Dedifferentiated amniotic fluid mesenchymal stem cell (primary cell): ENCODE data around the gene TJP2.
A peak's percentile ranks its signal among the peaks of the same experiment; 100 is the strongest.

ENCODE experiments used
- DNase-seq: peaks from one replicate; pipeline ENCODE4 v3.0.0-alpha.2; 2016; ENCODE audit errors: extremely low spot score

Gene TJP2

GRCh38 chr9:69229367-69229766 lies 55.3 kb downstream of the TJP2 start:
- no peak for DNase-seq

GRCh38 chr9:69232135-69232534 lies 58.1 kb downstream of the TJP2 start:
- no peak for DNase-seq

- DNase-seq = no peak
Observed at GRCh38 chr9:69234683-69235082, 60.6 kb downstream of the TJP2 start.

- no peak for DNase-seq
Observed at GRCh38 chr9:69236188-69236587, 62.1 kb downstream of the TJP2 start.

- DNase-seq = no peak
Observed at GRCh38 chr9:69237702-69238295, 63.7 kb downstream of the TJP2 start.

GRCh38 chr9:69243116-69243515 lies 69.0 kb downstream of the TJP2 start:
- DNase-seq = no peak

- DNase-seq = no peak
Observed at GRCh38 chr9:69246629-69247028, 72.6 kb downstream of the TJP2 start.

- DNase-seq = no peak
Observed at GRCh38 chr9:69248005-69248404, 73.9 kb downstream of the TJP2 start.

- no peak for DNase-seq
Observed at GRCh38 chr9:69249337-69249736, 75.3 kb downstream of the TJP2 start.

- no peak for DNase-seq
Observed at GRCh38 chr9:69250681-69251080, 76.6 kb downstream of the TJP2 start.

GRCh38 chr9:69252436-69252835 lies 78.4 kb downstream of the TJP2 start:
- DNase-seq = no peak

GRCh38 chr9:69253057-69253456 lies 79.0 kb downstream of the TJP2 start:
- DNase-seq = peak; percentile 41

- DNase-seq = no peak
Observed at GRCh38 chr9:69254223-69254622, 80.1 kb downstream of the TJP2 start.

- DNase-seq = no peak
Observed at GRCh38 chr9:69255591-69255990, 81.5 kb downstream of the TJP2 start.

GRCh38 chr9:69258551-69258950 lies 84.5 kb downstream of the TJP2 start:
- no peak for DNase-seq

- DNase-seq = no peak
Observed at GRCh38 chr9:69260161-69260560, 86.1 kb downstream of the TJP2 start.

GRCh38 chr9:69261636-69262035 lies 87.6 kb downstream of the TJP2 start:
- no peak for DNase-seq

- no peak for DNase-seq
Observed at GRCh38 chr9:69264526-69264925, 90.4 kb downstream of the TJP2 start.

GRCh38 chr9:69265891-69266290 lies 91.8 kb downstream of the TJP2 start:
- DNase-seq = no peak

GRCh38 chr9:69272212-69272611 lies 98.1 kb downstream of the TJP2 start:
- DNase-seq = no peak

GRCh38 chr9:69273161-69273560 lies 99.1 kb downstream of the TJP2 start:
- DNase-seq = no peak

- no peak for DNase-seq
Observed at GRCh38 chr9:69276775-69277174, 102.7 kb downstream of the TJP2 start.

- DNase-seq = no peak
Observed at GRCh38 chr9:69279084-69279731, 105.1 kb downstream of the TJP2 start.

- no peak for DNase-seq
Observed at GRCh38 chr9:69279733-69280132, 105.7 kb downstream of the TJP2 start.
